HEK293T (cell line): ENCODE measurements around the gene STH.

Experiments
- CTCF ChIA-PET: fragments of 350-600 bp; formaldehyde crosslinking; extraction: SDS; loops from one replicate; lab custom pipeline; 2021; ENCODE audit warnings: antibody characterized with exemption, inconsistent platforms; lab: Yijun Ruan, JAX
- POLR2A ChIA-PET: fragments of 350-600 bp; formaldehyde crosslinking; extraction: SDS; loops from one replicate; lab custom pipeline; 2020; ENCODE audit warnings: antibody characterized with exemption, inconsistent platforms; lab: Yijun Ruan, JAX
- DNase-seq: peaks from one replicate; pipeline ENCODE4 v3.0.0; 2012; ENCODE audit warnings: mixed read lengths; ENCODE audit errors: extremely low spot score
- ARNT ChIP-seq: fragments of 450-650 bp; IDR thresholded peaks from 2 replicates; pipeline ENCODE4 v1.6.1; 2017; ENCODE audit warnings: mild to moderate bottlenecking
- BHLHE40 ChIP-seq: fragments of 450-650 bp; IDR thresholded peaks from 2 replicates; pipeline ENCODE4 v1.6.1; 2016; ENCODE audit warnings: mild to moderate bottlenecking, moderate library complexity, borderline replicate concordance
- CTBP1 ChIP-seq: fragments of 450-650 bp; IDR thresholded peaks from 2 replicates; pipeline ENCODE4 v1.6.1; 2016; ENCODE audit warnings: borderline replicate concordance
- ELF4 ChIP-seq: fragments of 450-650 bp; IDR thresholded peaks from 2 replicates; pipeline ENCODE4 v1.6.1; 2017; ENCODE audit warnings: antibody characterized with exemption
- FOXA1 ChIP-seq: fragments of 450-650 bp; IDR thresholded peaks from 2 replicates; pipeline ENCODE4 v1.6.1; 2016; ENCODE audit warnings: mild to moderate bottlenecking
- FOXK2 ChIP-seq: fragments of 450-650 bp; IDR thresholded peaks from 2 replicates; pipeline ENCODE4 v1.6.1; 2016; ENCODE audit warnings: mild to moderate bottlenecking
- FOXM1 ChIP-seq: fragments of 450-650 bp; IDR thresholded peaks from 2 replicates; pipeline ENCODE4 v1.6.1; 2017; ENCODE audit warnings: mild to moderate bottlenecking, borderline replicate concordance
- HDGF ChIP-seq: fragments of 450-650 bp; IDR thresholded peaks from 2 replicates; pipeline ENCODE4 v1.6.1; 2017; ENCODE audit warnings: antibody characterized with exemption, borderline replicate concordance
- L3MBTL2 ChIP-seq: fragments of 450-650 bp; conservative IDR thresholded peaks from 2 replicates; pipeline ENCODE4 v1.6.1; 2016; ENCODE audit warnings: mild to moderate bottlenecking
- LEF1 ChIP-seq: fragments of 450-650 bp; IDR thresholded peaks from 2 replicates; pipeline ENCODE4 v1.6.1; 2017; ENCODE audit warnings: mild to moderate bottlenecking, borderline replicate concordance
- NFRKB ChIP-seq: fragments of 450-650 bp; IDR thresholded peaks from 2 replicates; pipeline ENCODE4 v1.6.1; 2016; ENCODE audit warnings: mild to moderate bottlenecking, moderate library complexity
- SP1 ChIP-seq: fragments of 450-650 bp; IDR thresholded peaks from 2 replicates; pipeline ENCODE4 v1.6.1; 2017
- SUZ12 ChIP-seq: fragments of 450-650 bp; IDR thresholded peaks from 2 replicates; pipeline ENCODE4 v1.6.1; 2016; ENCODE audit warnings: mild to moderate bottlenecking
- TARDBP ChIP-seq: fragments of 450-650 bp; IDR thresholded peaks from 2 replicates; pipeline ENCODE4 v1.6.1; 2016
- ZNF384 ChIP-seq: fragments of 450-650 bp; IDR thresholded peaks from 2 replicates; pipeline ENCODE4 v1.6.1; 2016
- TF ChIP-seq, protein P1 (sequence below): fragments of 450-650 bp; IDR thresholded peaks from 2 replicates; pipeline ENCODE4 v1.6.1; 2016

The STH gene

DNA sequence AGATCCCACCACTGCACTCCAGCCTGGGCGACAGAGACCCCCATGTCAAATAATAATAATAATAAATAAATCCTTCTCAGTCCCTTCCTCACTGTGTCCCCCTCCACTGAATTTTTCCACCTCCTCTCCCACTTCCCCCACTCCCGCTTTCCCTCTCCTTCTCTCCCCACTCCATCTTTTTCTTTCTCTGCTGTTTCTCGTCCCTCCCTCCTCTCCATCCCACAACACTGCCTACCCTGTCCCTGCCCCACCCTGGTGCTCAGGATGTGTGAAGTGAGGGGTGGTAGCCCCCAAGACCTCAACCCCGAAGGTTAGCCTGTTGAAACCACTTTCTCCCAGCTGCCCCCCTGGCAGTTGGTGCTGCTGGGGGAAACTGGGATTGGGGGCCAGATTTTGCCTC, 34.4 kb upstream of the STH start:
- no peak for DNase-seq
- CTCF ChIA-PET, result no interaction called here
- POLR2A ChIA-PET, result no interaction called here
- no peak for TF ChIP-seq NFRKB
- TF ChIP-seq SUZ12, result no peak
- TF ChIP-seq FOXA1, result no peak
- no peak for TF ChIP-seq CTBP1
- no peak for TF ChIP-seq TARDBP
- TF ChIP-seq ZNF384, result no peak
- no peak for TF ChIP-seq ARNT
- TF ChIP-seq, protein P1, sequence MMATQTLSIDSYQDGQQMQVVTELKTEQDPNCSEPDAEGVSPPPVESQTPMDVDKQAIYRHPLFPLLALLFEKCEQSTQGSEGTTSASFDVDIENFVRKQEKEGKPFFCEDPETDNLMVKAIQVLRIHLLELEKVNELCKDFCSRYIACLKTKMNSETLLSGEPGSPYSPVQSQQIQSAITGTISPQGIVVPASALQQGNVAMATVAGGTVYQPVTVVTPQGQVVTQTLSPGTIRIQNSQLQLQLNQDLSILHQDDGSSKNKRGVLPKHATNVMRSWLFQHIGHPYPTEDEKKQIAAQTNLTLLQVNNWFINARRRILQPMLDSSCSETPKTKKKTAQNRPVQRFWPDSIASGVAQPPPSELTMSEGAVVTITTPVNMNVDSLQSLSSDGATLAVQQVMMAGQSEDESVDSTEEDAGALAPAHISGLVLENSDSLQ, result no peak
- no peak for TF ChIP-seq BHLHE40
- no peak for TF ChIP-seq SP1

DNA sequence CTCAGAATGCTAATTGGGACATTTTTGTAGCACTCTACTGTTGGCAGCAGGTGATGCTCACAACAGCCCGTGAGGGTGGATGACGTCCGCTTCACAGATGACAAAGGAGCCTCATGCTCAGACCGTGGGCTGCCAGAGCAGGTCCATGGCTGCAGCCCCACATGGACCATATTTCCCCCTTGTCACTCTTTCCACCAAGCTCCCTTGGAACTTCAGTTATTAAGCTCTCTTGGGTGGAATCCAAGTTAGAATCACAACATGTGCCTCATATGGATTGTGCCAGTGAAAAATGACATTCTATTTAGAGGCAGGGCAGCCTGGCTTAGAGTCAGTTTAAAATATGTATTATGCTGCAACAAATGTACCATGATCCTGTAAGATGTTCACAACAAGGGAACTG, 33.2 kb upstream of the STH start:
- ChIA-PET CTCF (no interaction called here), POLR2A (no interaction called here)
- TF ChIP-seq SUZ12 (no peak), BHLHE40 (no peak), NFRKB (no peak), FOXK2 (no peak), ARNT (no peak), ZNF384 (no peak), L3MBTL2 (no peak), FOXA1 (no peak)
- no peak for DNase-seq

DNA sequence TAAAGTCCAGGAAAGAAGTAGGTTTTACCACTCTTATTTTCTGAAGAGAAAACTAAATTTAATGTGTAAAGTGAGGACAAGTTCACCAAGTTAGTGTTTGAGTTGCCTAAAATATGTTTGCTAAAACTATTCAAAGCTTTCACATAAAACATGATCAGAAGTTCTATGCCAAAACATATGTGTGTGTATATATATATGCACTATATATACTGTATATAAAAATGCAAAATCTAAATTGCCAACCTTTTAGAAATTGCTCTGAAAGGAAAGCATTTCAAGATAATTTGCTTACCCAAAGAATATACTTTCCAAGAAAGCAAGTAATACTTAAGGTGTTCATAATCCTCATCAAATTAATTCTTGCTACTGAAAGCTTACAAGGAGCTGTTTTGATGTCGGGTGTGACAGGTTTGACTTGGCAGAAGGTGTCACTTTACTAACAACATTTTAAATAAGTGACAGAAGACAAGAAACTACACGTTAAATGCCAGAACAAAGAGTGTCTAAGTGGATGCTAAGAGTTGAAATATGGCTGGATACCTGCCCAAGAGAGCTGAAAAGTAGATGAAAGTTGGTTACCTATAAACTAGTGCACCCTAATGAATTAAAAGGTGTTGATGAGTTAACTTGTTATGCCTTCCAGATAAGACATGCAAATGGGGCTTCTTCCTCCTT, 32.3 kb upstream of the STH start:
- ChIA-PET POLR2A (no interaction called here), CTCF (interaction anchor here (0.7 to 1.0 kb wide), 2 partner anchors 58 to 813 kb away, joined by 3 to 4 read pairs; no protein-coding TSS in a partner anchor)
- DNase-seq, result no peak
- TF ChIP-seq FOXK2, result no peak
- TF ChIP-seq, protein P1, result no peak
- no peak for TF ChIP-seq SP1
- no peak for TF ChIP-seq TARDBP
- TF ChIP-seq FOXM1, result no peak
- no peak for TF ChIP-seq ARNT
- no peak for TF ChIP-seq L3MBTL2
- no peak for TF ChIP-seq LEF1
- no peak for TF ChIP-seq FOXA1
- TF ChIP-seq NFRKB, result no peak
- no peak for TF ChIP-seq SUZ12
- no peak for TF ChIP-seq ELF4
- no peak for TF ChIP-seq BHLHE40
- no peak for TF ChIP-seq CTBP1

DNA sequence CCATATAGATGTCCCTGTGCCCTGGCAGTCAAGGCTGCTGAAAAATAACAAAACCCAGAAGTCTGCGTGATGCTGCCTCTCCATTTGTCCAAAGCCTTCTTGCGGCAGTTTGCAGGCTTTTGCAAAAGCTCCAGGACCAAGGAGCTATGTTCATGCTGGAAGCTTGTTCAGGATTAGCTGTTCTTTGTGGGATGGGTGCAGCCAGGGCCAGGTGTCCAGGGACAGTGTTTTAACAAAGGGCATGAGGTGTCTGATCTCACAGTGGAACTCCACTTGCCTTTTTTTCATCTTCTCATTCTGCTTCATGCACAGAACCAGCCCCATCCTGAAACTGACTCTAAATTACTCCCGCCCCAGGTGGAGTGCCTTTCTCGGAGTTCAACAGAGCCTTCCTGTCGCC, 31.7 kb upstream of the STH start:
- ChIA-PET POLR2A (no interaction called here), CTCF (interaction anchor here (1.0 kb wide), 1 partner anchor 59 kb away, joined by 4 read pairs; no protein-coding TSS in a partner anchor)
- DNase-seq, result no peak
- TF ChIP-seq BHLHE40, result no peak
- no peak for TF ChIP-seq L3MBTL2
- no peak for TF ChIP-seq TARDBP
- TF ChIP-seq HDGF, result no peak
- no peak for TF ChIP-seq ARNT
- TF ChIP-seq NFRKB, result no peak
- no peak for TF ChIP-seq FOXK2
- no peak for TF ChIP-seq ZNF384
- no peak for TF ChIP-seq FOXA1
- TF ChIP-seq, protein P1, result no peak

DNA sequence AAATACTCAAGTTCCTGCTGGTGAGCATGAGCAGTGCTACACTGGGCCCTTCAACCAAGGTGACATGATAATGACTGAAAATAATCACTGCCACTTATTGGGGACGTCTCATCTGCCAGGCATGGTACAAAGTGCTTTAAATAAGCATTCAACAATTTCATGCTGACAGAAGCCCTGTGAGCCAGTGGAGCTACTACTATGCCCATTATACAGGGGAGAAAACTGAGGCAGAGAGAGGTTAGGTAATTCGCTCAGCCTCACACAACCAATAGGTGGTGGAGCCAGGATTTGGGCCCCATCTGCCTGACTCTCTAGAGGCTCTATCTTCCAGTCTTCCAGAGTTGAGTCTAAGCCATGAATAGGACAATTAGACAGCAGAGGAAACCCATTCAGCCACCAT, 30.3 kb upstream of the STH start:
- ChIA-PET CTCF (interaction anchor here (0.7 kb wide), 1 partner anchor 55 kb away, joined by 3 read pairs; no protein-coding TSS in a partner anchor), POLR2A (no interaction called here)
- no peak for DNase-seq
- TF ChIP-seq FOXA1, result no peak
- no peak for TF ChIP-seq SUZ12
- TF ChIP-seq BHLHE40, result no peak
- TF ChIP-seq ELF4, result no peak
- TF ChIP-seq L3MBTL2, result no peak
- TF ChIP-seq TARDBP, result no peak
- no peak for TF ChIP-seq ARNT
- TF ChIP-seq FOXK2, result no peak

DNA sequence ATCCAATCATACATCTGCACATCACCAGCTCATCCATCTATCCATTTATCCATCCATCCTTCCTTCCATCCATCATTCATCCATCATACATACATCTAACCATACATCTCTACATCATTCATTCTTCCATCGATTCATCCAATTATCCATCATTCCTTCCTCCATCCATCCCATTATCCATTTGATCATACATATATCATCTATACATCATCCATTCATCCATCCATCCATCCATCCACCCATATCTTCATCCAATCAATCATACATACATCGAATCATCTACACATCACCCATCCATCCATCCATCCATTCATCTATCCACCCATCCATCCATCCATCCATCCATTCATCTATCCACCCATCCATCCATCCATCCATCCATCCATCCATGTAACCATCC, 29.3 kb upstream of the STH start:
- DNase-seq, result no peak
- no peak for TF ChIP-seq FOXM1
- TF ChIP-seq NFRKB, result no peak
- no peak for TF ChIP-seq SP1
- TF ChIP-seq, protein P1, result no peak
- no peak for TF ChIP-seq L3MBTL2
- TF ChIP-seq SUZ12, result no peak
- no peak for TF ChIP-seq FOXA1
- no peak for TF ChIP-seq HDGF
- no peak for TF ChIP-seq LEF1
- no peak for TF ChIP-seq TARDBP
- TF ChIP-seq ZNF384, result no peak
- no peak for TF ChIP-seq BHLHE40
- TF ChIP-seq ARNT, result no peak
- no peak for TF ChIP-seq ELF4
- ChIA-PET CTCF (no interaction called here), POLR2A (no interaction called here)
